ENCODE measurements around the gene RB1. TPM values are rescaled to one million over a fixed set of nuclear protein-coding genes. Genes with fewer than 3 reads are reported as not detected.

RB1 gene
- total and polyA plus RNA-seq, 8 donors: 9.3 to 53.6 (median 20.6) TPM

GRCh38 chr13:48297131-48297786 is 6.3 kb upstream of the RB1 start:
- H3K4me3 ChIP-seq: no peak overlapping the region
- WGBS, 5 donors: 61 to 76% (median 67%) methylated on average over 4 of the region's 4 CpGs

GRCh38 chr13:48299591-48299990 is 4.0 kb upstream of the RB1 start:
- no peaks in the 10 kb centered on the region for H3K36me3 ChIP-seq
- no peaks in the 10 kb centered on the region for H3K27me3 ChIP-seq
- H3K9me3 ChIP-seq: no peaks in the 10 kb centered on the region
- H3K4me1 ChIP-seq: peaks cover 0 to 11% (median 4%) of the 10 kb centered on the region in 4 donors
- H3K27ac ChIP-seq: no peak overlapping the region
- TF ChIP-seq EP300 (IDR thresholded peaks at IDR 0.05) (no peak), CTCF (IDR thresholded peaks at IDR 0.05) (no peak), POLR2A (IDR thresholded peaks at IDR 0.05) (no peak), POLR2AphosphoS5 (IDR thresholded peaks at IDR 0.05) (no peak)
- DNase-seq: no peak
- H3K4me3 ChIP-seq: no peak overlapping the region
- intact Hi-C loops (cut with DNase I; ENCODE audit: low total_unique reads): no loop called here
- WGBS, 5 donors: 75 to 88% (median 84%) methylated on average over 2 of the region's 2 CpGs

More at GRCh38 chr13:48297131-48297786, 6.3 kb upstream of the RB1 start:
- Histone ChIP-seq H3K36me3 (no peaks in the 10 kb centered on the region), H3K27me3 (no peaks in the 10 kb centered on the region), H3K27ac (no peak overlapping the region), H3K4me1 (peaks cover 4 to 13% (median 9%) of the 10 kb centered on the region in 4 donors), H3K9me3 (no peaks in the 10 kb centered on the region)
- intact Hi-C loops (cut with DNase I; ENCODE audit: low total_unique reads): no loop called here
- TF ChIP-seq EP300 (IDR thresholded peaks at IDR 0.05) (no peak), POLR2A (IDR thresholded peaks at IDR 0.05) (no peak), POLR2AphosphoS5 (IDR thresholded peaks at IDR 0.05) (no peak), CTCF (IDR thresholded peaks at IDR 0.05) (no peak)
- no peak for DNase-seq

- TF ChIP-seq CTCF (IDR thresholded peaks at IDR 0.05) (no peak), POLR2A (IDR thresholded peaks at IDR 0.05) (no peak), POLR2AphosphoS5 (IDR thresholded peaks at IDR 0.05) (no peak), EP300 (IDR thresholded peaks at IDR 0.05) (no peak)
- intact Hi-C loops (cut with DNase I; ENCODE audit: low total_unique reads): no loop called here
- Histone ChIP-seq H3K9me3 (no peaks in the 10 kb centered on the region), H3K4me3 (peak overlapping the region; percentile 77 to 98 (median 90)), H3K27me3 (no peaks in the 10 kb centered on the region), H3K36me3 (peaks cover 0 to 6% (median 4%) of the 10 kb centered on the region in 4 donors), H3K4me1 (peaks cover 17 to 42% (median 28%) of the 10 kb centered on the region in 4 donors), H3K27ac (peak overlapping the region; percentile 98 to 99 (median 99))
- DNase-seq: no peak
- 11 to 13% (median 12%) methylated on average over 12 of the region's 12 CpGs for WGBS, 5 donors
These were observed 636 bp upstream of the RB1 start for GRCh38 chr13:48302871-48303358.

- Histone ChIP-seq H3K36me3 (peaks cover 0 to 19% (median 14%) of the 10 kb centered on the region in 4 donors), H3K9me3 (no peaks in the 10 kb centered on the region), H3K27me3 (no peaks in the 10 kb centered on the region), H3K4me3 (peak overlapping the region; percentile 77 to 98 (median 90)), H3K4me1 (peaks cover 17 to 47% (median 29%) of the 10 kb centered on the region in 4 donors), H3K27ac (peak overlapping the region; percentile 98 to 99 (median 99))
- intact Hi-C loops (cut with DNase I; ENCODE audit: low total_unique reads): no loop called here
- DNase-seq: peak; percentile 34 to 79
- WGBS, 5 donors: 0 to 2% (median 1%) methylated on average over 27 to 36 of the region's 36 CpGs
- TF ChIP-seq POLR2A (IDR thresholded peaks at IDR 0.05) (no peak), CTCF (IDR thresholded peaks at IDR 0.05) (no peak), EP300 (IDR thresholded peaks at IDR 0.05) (no peak), POLR2AphosphoS5 (IDR thresholded peaks at IDR 0.05) (no peak)
These were observed 759 bp downstream of the RB1 start for GRCh38 chr13:48304143-48304876.
